Measurements from ENCODE around the gene FGR.
"Not testable (repeated sequence)": the region's sequence is repeated elsewhere in the genome, so short reads cannot be mapped to it uniquely, and the experiment has no call there.

Gene FGR

DNA sequence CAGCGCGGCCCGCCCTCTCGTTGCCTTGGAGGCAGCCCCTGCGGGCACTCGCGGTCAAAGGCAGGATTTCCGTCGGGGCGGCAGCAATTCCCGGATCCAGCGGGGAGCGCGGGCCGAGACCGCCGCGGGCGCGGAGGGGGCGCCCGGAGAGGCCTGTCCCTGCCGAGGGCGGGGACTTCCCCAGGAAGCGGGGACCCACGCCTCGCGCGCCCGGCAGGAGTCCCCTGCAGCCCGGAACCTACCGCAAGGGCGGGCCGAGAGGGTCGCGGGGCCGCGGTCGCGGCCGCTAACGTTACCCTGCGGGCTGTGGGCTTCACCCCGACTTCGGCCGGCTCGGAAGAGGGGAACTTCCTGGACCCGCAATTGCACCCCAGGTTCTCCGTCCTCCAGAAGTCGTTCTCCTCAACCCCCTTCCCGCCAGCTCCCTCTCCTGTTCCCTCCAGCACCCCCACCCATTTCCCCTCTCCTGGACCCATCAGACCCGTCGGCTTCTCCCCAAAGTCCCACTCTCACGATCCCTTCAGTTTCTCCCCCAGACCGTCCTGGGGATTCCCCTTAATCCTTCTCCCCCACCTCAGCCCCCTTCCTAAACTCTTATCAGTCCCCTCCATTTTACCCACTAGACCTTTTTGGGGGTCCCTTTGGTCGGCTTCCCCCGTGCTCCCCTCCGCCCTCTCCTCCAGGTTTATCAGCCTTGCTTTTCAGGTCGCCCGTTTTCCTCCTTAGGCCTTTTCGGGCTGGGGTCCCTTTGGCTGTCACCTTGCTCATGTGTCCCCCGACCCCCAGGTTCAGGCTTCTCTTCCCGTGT, 604 bp downstream of the FGR start:
- no peak for DNase-seq

DNA sequence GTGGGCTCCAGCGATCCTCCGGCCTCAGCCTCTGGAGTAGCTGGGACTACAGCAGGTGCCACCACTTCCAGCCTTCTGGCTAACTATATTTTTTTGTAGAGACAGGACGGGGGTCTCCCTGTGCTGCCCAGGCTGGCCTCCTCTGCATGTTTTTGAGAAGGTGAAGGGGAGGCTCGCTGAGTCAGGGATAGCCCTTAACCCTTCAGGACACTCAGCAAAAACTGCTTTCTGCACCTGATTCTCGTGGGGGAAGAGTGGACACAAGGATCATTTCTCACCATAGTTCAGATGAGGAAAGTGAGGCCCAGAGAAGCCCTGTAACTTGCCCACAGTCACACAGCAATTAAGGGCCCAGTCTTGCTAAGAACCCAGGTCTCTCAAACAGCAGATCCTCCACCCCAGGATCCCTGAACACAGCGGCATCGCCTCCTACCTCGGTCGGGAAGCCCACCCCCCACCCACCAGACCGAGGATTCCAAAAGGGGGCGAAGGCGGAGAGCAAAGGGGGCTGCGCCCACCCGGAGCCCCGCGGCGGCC, 1.3 kb downstream of the FGR start:
- no peak for DNase-seq

DNA sequence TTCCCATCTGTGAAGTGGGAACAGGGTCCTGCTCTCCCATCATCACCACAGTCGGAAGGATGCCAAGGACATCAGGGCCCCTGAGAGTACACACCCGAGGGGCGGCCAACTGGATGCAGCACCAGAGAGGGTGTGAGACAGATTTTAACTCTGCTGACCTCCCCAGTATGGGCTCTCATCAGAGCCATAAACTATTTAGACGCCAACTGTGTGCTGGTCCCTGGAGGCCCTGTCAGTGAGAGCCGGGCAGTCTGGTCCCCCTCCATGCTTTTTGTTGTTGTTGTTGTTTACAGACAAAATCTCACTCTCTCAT, 1.7 kb downstream of the FGR start:
- no peak for DNase-seq

- DNase-seq, result no peak
These were observed 2.3 kb downstream of the FGR start for GRCh38 chr1:27632387-27633297.

GRCh38 chr1:27630859-27631491, 4.0 kb downstream of the FGR start:
- DNase-seq, result peak; percentile 41 to 68

DNA sequence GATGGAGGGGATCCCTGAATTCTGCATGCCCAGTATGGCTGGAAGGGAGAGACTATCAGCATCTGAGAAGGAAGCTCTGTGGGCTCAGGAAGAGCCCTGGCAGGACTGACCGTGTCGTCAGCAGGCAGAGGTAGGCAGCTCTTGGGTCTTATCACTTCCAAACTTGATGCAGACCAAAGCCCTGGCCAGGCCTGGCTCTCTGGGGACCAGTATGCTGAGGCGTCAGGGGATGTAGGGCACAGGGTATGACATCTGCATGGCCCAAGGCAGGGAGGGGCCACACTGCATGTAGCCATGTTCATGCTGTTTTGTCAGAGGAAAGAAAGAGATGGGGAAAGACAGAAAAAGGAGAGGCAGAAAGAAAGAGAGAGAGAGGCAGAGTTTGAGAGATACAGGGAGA, 6.3 kb downstream of the FGR start:
- no peak for DNase-seq

- DNase-seq, result not testable (repeated sequence)
These were observed 7.3 kb downstream of the FGR start for GRCh38 chr1:27627733-27628132.

DNA sequence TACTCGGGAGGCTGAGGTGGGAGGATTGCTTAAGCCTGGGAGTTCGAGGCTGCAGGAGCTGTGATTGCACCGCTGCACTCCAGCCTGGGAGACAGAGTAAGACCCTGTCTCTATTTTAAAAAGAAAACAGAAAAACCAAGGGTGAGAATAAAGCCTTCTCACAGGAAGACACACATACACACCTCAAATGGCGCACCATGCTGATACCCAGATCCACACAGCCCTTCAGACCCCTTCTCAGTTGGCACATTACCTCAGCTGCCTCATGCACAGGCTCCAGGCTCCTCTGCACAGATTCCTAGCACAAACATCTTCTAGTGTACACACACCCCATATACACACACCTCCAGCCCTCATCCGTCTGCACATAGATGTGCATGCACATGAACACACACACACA, 7.9 kb downstream of the FGR start:
- no peak for DNase-seq

DNA sequence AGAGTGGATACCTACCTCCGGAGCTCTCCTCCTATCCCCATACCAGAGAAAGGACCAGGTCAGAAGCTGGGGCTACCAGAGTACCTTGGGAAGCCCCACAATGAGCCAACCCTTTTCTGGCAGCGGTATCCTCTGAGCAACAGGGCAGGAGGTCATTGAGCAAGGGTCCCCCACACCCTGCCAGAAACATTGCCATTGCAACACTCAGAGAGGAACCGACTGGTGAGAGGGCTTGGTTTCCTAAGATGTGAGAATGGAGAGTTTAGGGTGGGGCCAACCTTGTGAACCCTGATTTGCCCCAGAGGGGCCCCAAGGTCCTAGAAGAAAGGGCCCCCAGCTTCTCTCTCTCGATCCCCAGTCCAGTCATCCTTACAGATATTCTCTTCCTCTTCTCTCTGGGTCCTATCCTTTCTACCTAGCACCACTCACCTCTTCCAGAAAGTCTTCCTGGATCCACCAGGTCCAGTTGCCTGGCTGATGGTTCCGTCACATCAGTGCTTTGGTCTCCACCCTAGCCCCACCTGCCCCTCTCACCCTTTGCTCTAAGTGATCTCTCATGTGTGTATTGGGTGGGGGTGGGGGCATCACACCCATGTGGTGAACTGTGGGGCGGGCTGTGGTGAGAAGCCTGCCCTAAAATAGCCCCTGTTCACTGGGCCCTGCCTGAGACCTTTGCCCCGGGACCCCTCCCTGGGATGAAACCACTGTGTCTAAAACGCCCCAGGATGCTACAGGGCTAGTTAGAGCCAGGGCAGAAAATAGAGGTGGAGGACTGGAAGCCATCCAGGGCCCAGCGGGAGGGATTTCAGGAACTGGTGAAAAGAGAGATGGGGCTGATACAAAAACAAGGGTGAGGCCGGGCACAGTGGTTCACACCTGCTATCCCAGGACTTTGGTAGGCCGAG, 8.7 kb downstream of the FGR start:
- DNase-seq, result no peak

- no peak for DNase-seq
These were observed 10.4 kb downstream of the FGR start for GRCh38 chr1:27624467-27625178.

DNA sequence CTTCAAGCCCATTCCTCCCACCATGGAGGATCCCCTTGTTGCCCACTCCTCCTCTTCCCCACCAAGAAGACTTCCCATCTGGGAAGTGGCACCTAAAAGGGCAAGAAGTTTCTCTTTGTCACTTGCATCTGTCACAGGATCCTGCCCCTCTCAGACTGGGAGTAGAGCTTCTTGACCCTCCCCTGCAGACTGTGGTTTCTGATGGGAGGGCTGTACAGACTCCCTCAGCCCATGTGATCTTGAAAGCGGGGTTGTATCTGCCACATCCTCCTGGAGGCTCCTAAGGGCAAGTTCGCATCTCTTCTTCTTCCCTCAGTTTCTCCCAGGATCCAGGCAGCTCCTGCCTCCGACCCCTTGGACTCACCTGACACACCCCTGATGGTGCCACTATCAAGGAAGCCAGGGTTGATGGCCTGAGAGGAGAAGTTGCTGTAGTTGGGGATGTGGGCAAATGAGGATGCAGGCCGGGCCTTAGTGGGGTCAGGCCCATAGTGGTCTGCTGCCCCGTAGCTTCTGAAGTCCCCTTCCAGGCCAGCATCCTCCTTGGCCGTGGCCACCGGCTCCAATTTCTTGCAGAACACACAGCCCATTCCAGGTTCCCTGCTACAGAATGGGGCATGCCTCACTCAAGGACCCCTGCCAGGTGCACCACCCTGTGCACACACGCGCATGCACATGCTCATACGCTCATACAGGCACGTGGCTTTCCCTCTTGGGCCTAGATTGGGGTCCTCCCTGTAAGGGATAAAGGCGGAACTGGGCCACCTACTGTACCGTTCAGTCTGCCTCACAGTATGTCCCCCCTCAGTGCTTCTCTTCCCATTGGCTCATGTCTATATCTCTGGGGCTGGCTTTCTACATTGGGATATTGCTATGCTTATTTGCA, 11.4 kb downstream of the FGR start:
- no peak for DNase-seq

DNA sequence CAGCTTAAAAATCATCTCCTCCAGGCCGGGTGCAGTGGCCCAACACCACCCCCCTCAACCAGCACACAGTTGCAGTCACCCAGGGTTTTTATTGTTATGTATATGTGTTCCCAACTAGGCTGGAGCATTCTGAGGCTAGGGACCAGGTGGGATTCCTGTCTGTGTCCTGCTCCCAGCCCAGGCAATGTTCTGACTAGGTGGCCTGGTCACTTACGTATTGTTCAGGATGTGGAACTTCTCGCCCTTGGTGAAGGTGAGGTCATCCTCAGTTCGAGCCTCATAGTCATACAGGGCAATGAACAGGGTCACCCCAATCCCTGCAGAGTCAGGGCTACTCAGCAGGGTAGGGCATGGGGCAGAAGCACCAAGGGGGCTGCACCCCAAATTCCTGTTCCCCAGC, 12.2 kb downstream of the FGR start:
- no peak for DNase-seq

DNA sequence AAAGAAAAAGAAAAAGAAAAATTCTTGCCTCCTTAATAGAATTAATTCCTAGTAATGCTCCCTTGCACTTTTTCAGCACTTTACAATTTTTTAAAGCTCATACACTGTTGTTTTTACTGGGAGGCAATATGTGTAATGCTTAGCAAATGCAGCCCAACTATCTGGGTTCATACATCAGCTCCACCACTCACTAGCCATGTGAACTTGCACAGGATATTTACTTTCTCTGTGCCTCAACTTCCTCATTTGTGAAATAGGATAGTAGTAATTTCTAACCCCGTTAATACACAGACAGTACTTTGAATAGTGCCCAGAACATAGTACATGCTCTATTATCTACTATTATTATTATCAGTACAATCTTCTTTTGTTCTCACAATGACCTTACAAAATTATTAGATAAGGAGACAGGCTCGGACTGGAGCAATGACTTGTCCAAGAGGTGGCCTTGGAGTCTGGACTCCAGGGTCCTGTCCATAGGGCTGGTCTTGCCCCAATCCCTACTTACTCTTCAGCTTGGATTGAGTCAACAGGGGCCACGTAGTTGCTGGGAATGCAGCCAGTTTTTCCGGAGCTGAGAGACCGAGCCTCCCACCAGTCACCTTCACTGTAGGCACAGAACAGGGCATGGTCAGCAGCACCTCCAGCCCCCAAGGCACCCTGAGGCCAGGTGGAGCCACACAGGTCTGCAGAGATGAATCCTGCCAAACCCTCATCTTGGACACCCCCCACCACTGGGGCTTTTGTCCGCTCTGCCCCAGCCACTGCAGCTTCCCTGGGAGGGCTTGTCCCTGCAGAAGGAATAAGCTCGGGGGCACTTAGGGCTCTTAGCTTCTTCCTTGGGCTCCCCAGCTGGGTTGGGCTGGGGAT, 13.7 kb downstream of the FGR start:
- no peak for DNase-seq

GRCh38 chr1:27619782-27620438, 15.1 kb downstream of the FGR start:
- DNase-seq, result not testable (repeated sequence)

DNA sequence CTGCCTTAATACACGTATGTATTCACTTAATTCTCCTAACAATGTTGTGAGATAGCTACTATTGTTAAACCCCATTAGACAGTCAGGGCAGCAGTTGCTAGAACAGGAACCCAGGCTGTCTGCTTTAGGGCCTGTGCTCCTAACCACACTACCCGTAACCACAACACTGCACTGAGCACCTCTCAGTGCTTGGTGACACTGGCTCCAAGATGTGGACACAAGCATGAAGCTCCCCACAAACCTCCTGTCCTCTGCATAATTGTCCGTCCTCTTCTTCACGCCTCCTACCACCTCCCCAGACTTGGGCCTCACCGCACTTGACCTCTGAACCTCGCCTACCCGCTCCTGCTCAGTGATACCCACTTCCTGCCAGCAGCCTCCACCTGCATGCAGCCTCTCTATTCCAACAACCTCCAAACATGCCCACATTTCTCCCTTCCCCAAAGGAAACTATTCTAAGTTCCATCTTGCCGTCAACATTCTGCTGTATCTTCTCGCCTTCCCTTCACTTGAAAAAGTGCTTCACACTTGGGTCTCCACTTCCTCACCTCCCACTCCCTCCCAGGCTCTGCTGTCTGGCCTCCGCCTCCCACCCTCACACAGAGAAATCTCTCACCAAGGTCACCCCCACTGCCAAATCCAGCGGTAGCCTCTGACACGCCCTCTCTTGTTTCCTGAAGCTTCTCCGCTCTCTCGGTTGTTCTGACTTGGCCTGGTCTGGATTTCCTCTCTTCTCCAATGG, 16.5 kb downstream of the FGR start:
- DNase-seq, result no peak

- DNase-seq, result no peak
These were observed 17.6 kb downstream of the FGR start for GRCh38 chr1:27617420-27617819.

- no peak for DNase-seq
These were observed 18.5 kb downstream of the FGR start for GRCh38 chr1:27616441-27616840.
